IMR-90 (cell line): Measurements from ENCODE around the gene FATE1. TPM values are rescaled to one million over a fixed set of nuclear protein-coding genes. Genes with fewer than 3 reads are reported as not detected.

Experiments used
- ATAC-seq: fragments of 200-7000 bp; cut with Tn5 transposase; 2 replicates; pipeline ENCODE4 v1.9.1; 2020; ENCODE audit warnings: low read depth, mild to moderate bottlenecking, moderate library complexity
- BruUV-seq: library from RNA; stranded (reverse); fragments of 400-500 nt; replicated peaks from 2 replicates; lab custom pipeline; 2021; lab: Mats Ljungman, UMichigan
- CTCF ChIA-PET: fragments of 300-600 bp; formaldehyde crosslinking; extraction: SDS; loops from one replicate; lab custom pipeline; 2021; ENCODE audit warnings: antibody characterized with exemption; lab: Yijun Ruan, JAX
- POLR2A ChIA-PET: fragments of 300-600 bp; sonication (Branson Sonifier 250); formaldehyde crosslinking; loops from one replicate; lab custom pipeline; 2022; ENCODE audit warnings: antibody characterized with exemption; ENCODE audit not compliant: unreplicated experiment; lab: Charles Lee
- DNase-seq: peaks from one replicate; pipeline ENCODE4 v3.0.0; 2013
- H2AFZ ChIP-seq: replicated peaks from 2 replicates; pipeline ENCODE3; 2013; ENCODE audit warnings: low read length, mild to moderate bottlenecking; ENCODE audit not compliant: poor library complexity
- H2AK5ac ChIP-seq: 2 replicates; pipeline ENCODE4 v1.6.1; 2013; ENCODE audit warnings: low read depth, low read length, inconsistent platforms
- H2AK9ac ChIP-seq: replicated peaks from 2 replicates; pipeline ENCODE3; 2013; ENCODE audit warnings: mild to moderate bottlenecking, low read depth, low read length, moderate library complexity; ENCODE audit not compliant: poor library complexity
- H2BK120ac ChIP-seq: 2 replicates; pipeline ENCODE4 v1.6.1; 2013; ENCODE audit warnings: low read depth, low read length, inconsistent platforms
- H2BK15ac ChIP-seq: 3 replicates; pipeline ENCODE4 v1.6.1; 2013; ENCODE audit warnings: low read depth, low read length, inconsistent platforms
- H2BK20ac ChIP-seq: 2 replicates; pipeline ENCODE4 v1.6.1; 2013; ENCODE audit warnings: low read depth, mild to moderate bottlenecking, inconsistent platforms, low read length, moderate library complexity
- H2BK5ac ChIP-seq: 2 replicates; pipeline ENCODE4 v1.6.1; 2013; ENCODE audit warnings: mild to moderate bottlenecking, low read depth, low read length, inconsistent platforms; ENCODE audit not compliant: poor library complexity, severe bottlenecking
- H3K14ac ChIP-seq: replicated peaks from 2 replicates; pipeline ENCODE4 v1.6.1; 2013; ENCODE audit warnings: low read depth, low read length, inconsistent platforms
- H3K18ac ChIP-seq: 2 replicates; pipeline ENCODE4 v1.6.1; 2013; ENCODE audit warnings: low read depth, low read length, control low read depth
- H3K23ac ChIP-seq: 2 replicates; pipeline ENCODE4 v1.6.1; 2013; ENCODE audit warnings: low read depth, low read length, inconsistent platforms
- H3K27ac ChIP-seq: 2 replicates; pipeline ENCODE4 v1.5.1; 2013; ENCODE audit warnings: mild to moderate bottlenecking, control low read depth, low read length; ENCODE audit not compliant: insufficient read depth
- H3K27me3 ChIP-seq: 2 replicates; pipeline ENCODE4 v1.6.1; 2013; ENCODE audit warnings: low read length; ENCODE audit not compliant: control insufficient read depth, insufficient read depth
- H3K36me3 ChIP-seq: 2 replicates; pipeline ENCODE4 v1.6.1; 2013; ENCODE audit warnings: low read length, mixed read lengths; ENCODE audit not compliant: control insufficient read depth, insufficient read depth
- H3K4ac ChIP-seq: 2 replicates; pipeline ENCODE4 v1.6.1; 2013; ENCODE audit warnings: low read depth, low read length, inconsistent platforms
- H3K4me1 ChIP-seq: 2 replicates; pipeline ENCODE4 v1.6.1; 2013; ENCODE audit warnings: low read length, mixed read lengths; ENCODE audit not compliant: control insufficient read depth, insufficient read depth
- H3K4me2 ChIP-seq: 2 replicates; pipeline ENCODE4 v1.6.1; 2013; ENCODE audit warnings: low read depth, mild to moderate bottlenecking, control low read depth, low read length, moderate library complexity
- H3K4me3 ChIP-seq: 2 replicates; pipeline ENCODE4 v1.5.1; 2013; ENCODE audit warnings: low read depth, mild to moderate bottlenecking, control low read depth, low read length, moderate library complexity; ENCODE audit not compliant: insufficient read depth
- H3K56ac ChIP-seq: 2 replicates; pipeline ENCODE4 v1.6.1; 2013; ENCODE audit warnings: low read length, inconsistent platforms; ENCODE audit not compliant: insufficient read depth; ENCODE audit errors: extremely low read depth
- H3K79me1 ChIP-seq, 2 experiments: 2 replicates each; pipeline ENCODE4 v1.6.1; 2013; ENCODE audit warnings: low read length in 2 of 2, inconsistent platforms in 1 of 2, low read depth in 1 of 2
- H3K9ac ChIP-seq: 2 replicates; pipeline ENCODE4 v1.6.1; 2013; ENCODE audit warnings: low read depth, low read length, control low read depth
- H3K9me1 ChIP-seq: 2 replicates; pipeline ENCODE4 v1.6.1; 2013; ENCODE audit warnings: low read length, inconsistent platforms; ENCODE audit not compliant: insufficient read depth
- H3K9me3 ChIP-seq: 2 replicates; pipeline ENCODE4 v1.6.1; 2013; ENCODE audit warnings: low read length; ENCODE audit not compliant: control insufficient read depth, insufficient read depth
- H4K20me1 ChIP-seq: 2 replicates; pipeline ENCODE4 v1.6.1; 2013; ENCODE audit warnings: low read length, inconsistent platforms; ENCODE audit not compliant: insufficient read depth
- H4K5ac ChIP-seq: 2 replicates; pipeline ENCODE4 v1.6.1; 2013; ENCODE audit warnings: mild to moderate bottlenecking, low read depth, low read length, control low read depth
- H4K8ac ChIP-seq, 2 experiments: 2 replicates each; pipeline ENCODE4 v1.6.1; 2013; ENCODE audit warnings: low read depth in 2 of 2, low read length in 2 of 2, control low read depth in 1 of 2, inconsistent platforms in 1 of 2
- H4K91ac ChIP-seq: 2 replicates; pipeline ENCODE4 v1.6.1; 2013; ENCODE audit warnings: low read depth, low read length, inconsistent platforms; ENCODE audit not compliant: insufficient read depth
- BHLHE40 ChIP-seq: fragments of 150-350 bp; IDR thresholded peaks from 2 replicates; pipeline ENCODE4 v1.6.1; 2016; ENCODE audit warnings: mild to moderate bottlenecking, low read depth, low read length
- CHD1 ChIP-seq: IDR thresholded peaks from 2 replicates; pipeline ENCODE4 v1.6.1; 2012; ENCODE audit warnings: low read depth, low read length, improper control_type of control experiment
- MAFK ChIP-seq: IDR thresholded peaks from 2 replicates; pipeline ENCODE4 v1.6.1; 2012; ENCODE audit warnings: low read depth, low read length, improper control_type of control experiment
- MXI1 ChIP-seq: IDR thresholded peaks from 2 replicates; pipeline ENCODE4 v1.6.1; 2012; ENCODE audit warnings: low read depth, mild to moderate bottlenecking, low read length, moderate library complexity, borderline replicate concordance
- RFX5 ChIP-seq: IDR thresholded peaks from 2 replicates; pipeline ENCODE4 v1.8.0; 2012; ENCODE audit warnings: low read depth, mild to moderate bottlenecking, low read length, moderate library complexity
- SMC3 ChIP-seq: fragments of 150-350 bp; IDR thresholded peaks from 2 replicates; pipeline ENCODE4 v1.6.1; 2016; ENCODE audit warnings: low read depth, mild to moderate bottlenecking, antibody characterized with exemption, low read length, moderate library complexity
- WGBS, 2 experiments: methylation state at CpG; one replicate each; pipeline versions ENCODE4 v1.1.5 to v1.1.7; 2013; ENCODE audit warnings: missing lambda C conversion rate in 2 of 2; ENCODE audit not compliant: insufficient read length in 1 of 2; ENCODE audit errors: extremely low coverage in 2 of 2; 5-methylcytosine and 5-hydroxymethylcytosine counted together
- dilution Hi-C: fragments of 300-500 bp; cut with HindIII; formaldehyde crosslinking; loops from one replicate; pipeline ENCODE4 v1.14.3; 2018; ENCODE audit warnings: low sequenced_read_pairs; ENCODE audit not compliant: unreplicated experiment
- in situ Hi-C: fragments of 300-500 bp; cut with MboI; formaldehyde crosslinking; loops from 3 replicates; pipeline ENCODE4 v1.14.3; 2019; ENCODE audit warnings: low sequenced_read_pairs, inconsistent platforms, mixed read lengths
- intact Hi-C: fragments of 100-400 bp; cut with micrococcal nuclease; formaldehyde crosslinking; loops from 2 replicates; pipeline ENCODE4 v1.10.0; 2022
- polyA plus RNA-seq, 3 experiments: library from polyadenylated mRNA; depleted of rRNA; stranded (reverse); fragments of >200 nt; gene quantifications; 2 replicates each; pipeline ENCODE4 v1.2.3, GENCODE V29; 2012; ENCODE audit warnings: low replicate concordance in 1 of 3
- total RNA-seq: library from RNA; depleted of rRNA; stranded (reverse); fragments of >200 nt; gene quantifications from 2 replicates; pipeline ENCODE4 v1.2.3, GENCODE V29; 2012

The FATE1 gene
- total and polyA plus RNA-seq, 2 of the 4 experiments (the other 2 are of a cell fraction), result not detected

DNA sequence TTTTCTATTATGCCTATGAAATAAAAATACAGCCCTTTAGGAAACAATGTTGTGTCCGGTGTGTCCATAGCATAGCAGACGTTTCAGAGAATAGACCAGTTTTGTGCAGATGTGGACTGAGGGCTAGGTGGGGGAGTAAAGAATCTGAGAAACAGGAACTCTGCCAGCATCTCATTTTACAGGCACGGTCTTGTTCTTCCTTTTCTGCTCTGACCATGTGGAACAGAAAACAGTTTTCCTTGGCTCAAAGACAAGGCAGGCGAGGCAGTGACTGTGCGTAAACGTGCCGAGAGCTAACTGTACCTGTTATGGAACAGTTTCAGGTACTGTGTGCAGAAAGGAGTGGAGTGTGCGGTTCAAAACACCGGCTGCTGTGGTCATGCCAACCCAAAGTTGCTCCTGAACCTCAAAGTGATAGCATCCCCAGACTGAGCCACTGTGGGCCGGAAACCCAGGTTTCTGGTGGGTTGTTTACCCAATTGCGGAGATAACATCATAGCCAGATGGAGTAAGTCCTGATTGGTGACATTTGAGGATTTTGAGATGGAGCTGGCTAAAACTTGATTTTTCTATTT is 38.9 kb downstream of the FATE1 start:
- POLR2A ChIA-PET, result no interaction called here
- no peak overlapping the region for H3K18ac ChIP-seq
- H4K91ac ChIP-seq, result no peak overlapping the region
- H2BK20ac ChIP-seq, result no peak overlapping the region
- H2AFZ ChIP-seq, result no peak overlapping the region
- H3K4me1 ChIP-seq, result no peaks in the 10 kb centered on the region
- H2BK5ac ChIP-seq, result no peak overlapping the region
- no peaks in the 10 kb centered on the region for H4K20me1 ChIP-seq
- CTCF ChIA-PET, result no interaction called here
- no peaks in the 10 kb centered on the region for H3K79me1 ChIP-seq
- no peak overlapping the region for H3K27ac ChIP-seq
- dilution Hi-C loops, result no loop called here
- H2BK120ac ChIP-seq, result no peak overlapping the region
- DNase-seq, result no peak
- H3K9me1 ChIP-seq, result no peaks in the 10 kb centered on the region
- intact Hi-C loops, result loop anchor here (5.0 kb wide), 1 partner anchor 883 kb away; the partner anchor contains the start of gene GABRQ
- TF ChIP-seq SMC3 (no peak), MXI1 (no peak), RFX5 (no peak), CHD1 (no peak), BHLHE40 (no peak), MAFK (no peak)
- no peak overlapping the region for H2BK15ac ChIP-seq
- no peaks in the 10 kb centered on the region for H3K36me3 ChIP-seq
- no peaks in the 10 kb centered on the region for H3K27me3 ChIP-seq
- no peak overlapping the region for H3K14ac ChIP-seq
- H4K5ac ChIP-seq, result no peak overlapping the region
- H3K4ac ChIP-seq, result no peak overlapping the region
- no peak for ATAC-seq
- no TSS peak for BruUV-seq
- H3K9ac ChIP-seq, result no peak overlapping the region
- no peak overlapping the region for H2AK9ac ChIP-seq
- H3K4me3 ChIP-seq, result no peak overlapping the region
- H3K56ac ChIP-seq, result no peak overlapping the region
- no peak overlapping the region for H4K8ac ChIP-seq
- 58% methylated on average over 5 of the region's 11 CpGs; no CpG with 5 or more reads in 1 of the 2 experiments for WGBS, 2 experiments
- peaks cover 4% of the 10 kb centered on the region; the same call in 1 of the 2 replicates for H3K9me3 ChIP-seq
- H3K23ac ChIP-seq, result no peak overlapping the region
- in situ Hi-C loops, result loop anchor here (25.0 kb wide), 1 partner anchor 883 kb away; the partner anchor contains the start of gene GABRQ
- no peak overlapping the region for H3K4me2 ChIP-seq
- H2AK5ac ChIP-seq, result no peak overlapping the region
